Skeletal muscle tissue (tissue), 4 donors: ENCODE data around the gene LRP11. TPM values are rescaled to one million over a fixed set of nuclear protein-coding genes. Genes with fewer than 3 reads are reported as not detected.
"Not testable (repeated sequence)": the region's sequence is repeated elsewhere in the genome, so short reads cannot be mapped to it uniquely, and the experiment has no call there.

Experiments used
- H3K27ac ChIP-seq: one replicate; pipeline ENCODE4 v1.7.0; 2013; ENCODE audit warnings: mild to moderate bottlenecking, low read depth, low read length, inconsistent platforms
- H3K27me3 ChIP-seq, 3 donors: one replicate each; pipeline ENCODE4 v1.7.0; 2013; ENCODE audit warnings: low read length in 3 of 3; ENCODE audit not compliant: control insufficient read depth in 3 of 3, insufficient read depth in 3 of 3
- H3K36me3 ChIP-seq, 3 donors: one replicate each; pipeline ENCODE4 v1.7.0; 2013; ENCODE audit warnings: low read length in 3 of 3; ENCODE audit not compliant: control insufficient read depth in 3 of 3, insufficient read depth in 3 of 3
- H3K4me1 ChIP-seq, 3 donors: one replicate each; pipeline ENCODE4 v1.7.0; 2013; ENCODE audit warnings: low read length in 3 of 3, mild to moderate bottlenecking in 3 of 3; ENCODE audit not compliant: control insufficient read depth in 3 of 3, insufficient read depth in 3 of 3
- H3K4me3 ChIP-seq, 3 donors: one replicate each; pipeline ENCODE4 v1.7.0; 2013; ENCODE audit warnings: low read length in 3 of 3
- H3K9ac ChIP-seq, 3 donors: one replicate each; pipeline ENCODE4 v1.7.0; 2013; ENCODE audit warnings: low read length in 3 of 3, mild to moderate bottlenecking in 3 of 3, moderate library complexity in 2 of 3, low read depth in 1 of 3
- H3K9me3 ChIP-seq, 3 donors: one replicate each; pipeline ENCODE4 v1.7.0; 2013; ENCODE audit warnings: low read length in 3 of 3; ENCODE audit not compliant: control insufficient read depth in 3 of 3
- total RNA-seq: library from RNA; depleted of rRNA; stranded (reverse); fragments of >200 nt; gene quantifications from one replicate; pipeline ENCODE4 v1.2.3, GENCODE V29; 2014
- donor health status: Osteomylitis.

Gene LRP11, protein sequence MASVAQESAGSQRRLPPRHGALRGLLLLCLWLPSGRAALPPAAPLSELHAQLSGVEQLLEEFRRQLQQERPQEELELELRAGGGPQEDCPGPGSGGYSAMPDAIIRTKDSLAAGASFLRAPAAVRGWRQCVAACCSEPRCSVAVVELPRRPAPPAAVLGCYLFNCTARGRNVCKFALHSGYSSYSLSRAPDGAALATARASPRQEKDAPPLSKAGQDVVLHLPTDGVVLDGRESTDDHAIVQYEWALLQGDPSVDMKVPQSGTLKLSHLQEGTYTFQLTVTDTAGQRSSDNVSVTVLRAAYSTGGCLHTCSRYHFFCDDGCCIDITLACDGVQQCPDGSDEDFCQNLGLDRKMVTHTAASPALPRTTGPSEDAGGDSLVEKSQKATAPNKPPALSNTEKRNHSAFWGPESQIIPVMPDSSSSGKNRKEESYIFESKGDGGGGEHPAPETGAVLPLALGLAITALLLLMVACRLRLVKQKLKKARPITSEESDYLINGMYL
- 15.7 TPM for total RNA-seq

- peak within 1 kb of the TSS; percentile 74 to 83 (median 76) for H3K4me3 ChIP-seq
- H3K9me3 ChIP-seq = no peaks in the 10 kb centered on the region
- peak within 1 kb of the TSS; percentile 71 to 87 (median 77) for H3K9ac ChIP-seq
- peak within 1 kb of the TSS; percentile 77 for H3K27ac ChIP-seq
- H3K27me3 ChIP-seq = no peaks in the 10 kb centered on the region
- H3K36me3 ChIP-seq = peaks cover 0 to 3% (median 0%) of the 10 kb centered on the region in 3 donors
- peaks cover 21 to 26% (median 26%) of the 10 kb centered on the region in 3 donors for H3K4me1 ChIP-seq
These were observed at the start of gene LRP11 for GRCh38 chr6:149863698-149864577. Gene LRP11, minus strand, starts transcription at chr6:149864359. Its CDS starts 339 bp downstream, at chr6:149864020.

GRCh38 chr6:149913540-149914240 is 49.5 kb upstream of the LRP11 start:
- H3K27ac ChIP-seq = no peak overlapping the region
- no peak overlapping the region for H3K9ac ChIP-seq
- H3K9me3 ChIP-seq = no peaks in the 10 kb centered on the region
- peaks cover 0 to 2% (median 0%) of the 10 kb centered on the region in 3 donors for H3K27me3 ChIP-seq
- no peaks in the 10 kb centered on the region for H3K36me3 ChIP-seq
- H3K4me3 ChIP-seq = no peak overlapping the region
- H3K4me1 ChIP-seq = no peaks in the 10 kb centered on the region

- H3K36me3 ChIP-seq = no peaks in the 10 kb centered on the region
- H3K27ac ChIP-seq = no peak overlapping the region
- no peak overlapping the region for H3K9ac ChIP-seq
- H3K9me3 ChIP-seq = no peaks in the 10 kb centered on the region
- H3K4me3 ChIP-seq = no peak overlapping the region
- H3K4me1 ChIP-seq = no peaks in the 10 kb centered on the region
- H3K27me3 ChIP-seq = peaks cover 0 to 2% (median 0%) of the 10 kb centered on the region in 3 donors
These were observed 48.9 kb upstream of the LRP11 start for GRCh38 chr6:149913085-149913484.

DNA sequence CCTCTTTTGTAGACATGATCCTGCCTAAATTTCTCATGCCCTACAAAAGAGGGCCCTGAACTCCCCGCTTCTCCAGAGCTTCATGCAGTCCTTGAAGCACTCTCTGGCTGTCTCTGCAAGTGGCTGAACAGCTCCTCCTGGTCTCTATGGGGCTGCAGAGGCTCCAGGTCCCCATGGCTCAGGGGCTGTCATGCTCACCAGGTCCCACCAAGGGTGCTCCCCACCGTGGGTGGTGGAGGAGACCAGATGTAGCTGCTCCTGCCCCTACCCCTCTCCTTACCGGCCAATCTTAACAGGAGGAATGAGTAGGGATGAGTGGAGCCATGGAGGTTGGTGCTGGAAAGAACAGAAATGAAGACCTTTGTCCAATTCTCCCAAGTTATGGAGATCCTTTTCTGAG is 48.5 kb upstream of the LRP11 start:
- not testable (repeated sequence) for H3K9me3 ChIP-seq, H3K36me3 ChIP-seq, H3K9ac ChIP-seq, H3K27ac ChIP-seq, H3K27me3 ChIP-seq, H3K4me3 ChIP-seq, H3K4me1 ChIP-seq

DNA sequence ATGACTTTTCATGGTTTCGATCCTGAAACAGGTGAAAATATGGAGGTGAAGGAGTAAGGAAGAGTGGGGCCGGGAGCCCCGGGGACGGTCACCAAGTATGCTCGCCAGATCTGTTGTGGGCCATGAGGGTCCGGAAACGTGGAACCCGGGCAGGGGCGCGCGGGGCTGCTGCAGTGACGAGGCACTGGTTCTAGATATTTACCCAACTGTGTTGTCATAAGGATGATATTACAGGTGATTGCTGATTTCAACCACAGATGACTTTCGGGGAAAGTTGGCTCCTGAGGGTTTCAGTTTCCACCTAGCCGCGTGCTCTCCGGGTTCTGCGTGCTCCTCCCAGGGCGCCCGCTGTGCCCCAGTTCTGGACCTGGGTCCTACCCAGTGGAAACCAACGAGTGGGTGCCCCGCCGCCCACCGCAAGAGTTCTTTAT is 46.6 kb upstream of the LRP11 start:
- Histone ChIP-seq H3K4me1 (peaks cover 0 to 4% (median 4%) of the 10 kb centered on the region in 3 donors), H3K9me3 (no peaks in the 10 kb centered on the region), H3K27ac (no peak overlapping the region), H3K27me3 (peaks cover 0 to 2% (median 0%) of the 10 kb centered on the region in 3 donors), H3K4me3 (no peak overlapping the region), H3K9ac (no peak overlapping the region), H3K36me3 (no peaks in the 10 kb centered on the region)

DNA sequence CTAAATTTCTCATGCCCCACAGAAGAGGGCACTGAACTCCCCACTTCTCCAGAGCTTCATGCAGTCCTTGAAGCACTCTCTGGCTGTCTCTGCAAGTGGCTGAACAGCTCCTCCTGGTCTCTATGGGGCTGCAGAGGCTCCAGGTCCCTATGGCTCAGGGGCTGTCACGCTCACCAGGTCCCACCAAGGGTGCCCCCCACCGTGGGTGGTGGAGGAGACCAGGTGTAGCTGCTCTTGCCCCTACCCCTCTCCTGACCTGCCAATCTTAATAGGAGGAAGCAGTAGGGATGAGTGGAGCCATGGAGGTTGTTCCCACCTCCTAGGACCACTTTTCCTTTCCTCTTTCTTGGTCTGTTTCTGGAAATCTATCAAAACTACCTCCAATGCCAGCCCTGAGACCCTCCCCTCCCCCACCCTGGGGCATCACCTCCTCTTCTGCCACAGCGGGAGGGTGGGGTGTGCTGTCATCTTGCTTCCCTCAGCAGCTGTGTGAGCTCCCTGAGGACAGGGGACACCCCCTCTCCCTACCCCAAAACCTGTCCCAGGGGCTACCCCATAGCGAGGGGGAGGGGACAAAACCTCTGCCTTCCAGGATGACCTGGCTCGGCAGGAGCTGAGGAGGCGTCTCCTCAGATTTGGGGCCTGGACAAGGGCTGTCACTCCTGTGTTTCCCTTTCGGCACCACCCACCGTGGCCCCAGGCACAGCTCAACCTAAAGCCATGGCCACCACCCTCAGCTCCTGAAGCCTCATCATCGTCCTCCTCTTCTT is 45.7 kb upstream of the LRP11 start:
- H3K36me3 ChIP-seq = no peaks in the 10 kb centered on the region
- no peak overlapping the region for H3K4me3 ChIP-seq
- peaks cover 0 to 2% (median 0%) of the 10 kb centered on the region in 3 donors for H3K27me3 ChIP-seq
- no peaks in the 10 kb centered on the region for H3K9me3 ChIP-seq
- H3K4me1 ChIP-seq = peaks cover 0 to 12% (median 10%) of the 10 kb centered on the region in 3 donors
- H3K27ac ChIP-seq = no peak overlapping the region
- H3K9ac ChIP-seq = no peak overlapping the region

GRCh38 chr6:149908480-149908879 is 44.3 kb upstream of the LRP11 start:
- peaks cover 0 to 20% (median 12%) of the 10 kb centered on the region in 3 donors for H3K4me1 ChIP-seq
- H3K9me3 ChIP-seq, H3K9ac ChIP-seq, H3K27me3 ChIP-seq, H3K4me3 ChIP-seq, H3K36me3 ChIP-seq, H3K27ac ChIP-seq: not testable (repeated sequence)

DNA sequence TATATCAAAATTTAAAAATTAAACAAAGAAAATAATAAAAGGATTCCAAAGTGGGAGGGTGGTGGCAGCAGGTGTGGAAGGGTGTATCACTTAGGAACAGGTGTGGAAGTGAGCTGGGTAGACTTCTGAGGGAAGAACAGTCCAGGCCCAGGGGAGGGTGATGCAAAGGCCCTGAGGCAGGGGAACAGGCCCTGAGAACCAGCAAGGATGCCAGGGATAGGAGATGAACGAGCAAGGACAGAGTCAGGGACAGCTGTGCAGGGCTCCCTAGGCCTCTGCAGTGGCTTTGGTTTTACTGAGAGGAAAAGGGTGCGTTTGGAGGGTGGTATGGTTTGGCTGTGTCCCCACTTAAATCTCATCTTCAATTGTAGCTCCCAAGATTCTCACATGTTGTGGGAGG is 43.2 kb upstream of the LRP11 start:
- no peak overlapping the region for H3K9ac ChIP-seq
- H3K36me3 ChIP-seq = no peaks in the 10 kb centered on the region
- no peak overlapping the region for H3K4me3 ChIP-seq
- no peaks in the 10 kb centered on the region for H3K9me3 ChIP-seq
- H3K27me3 ChIP-seq = peaks cover 0 to 2% (median 0%) of the 10 kb centered on the region in 3 donors
- peaks cover 0 to 20% (median 12%) of the 10 kb centered on the region in 3 donors for H3K4me1 ChIP-seq
- no peak overlapping the region for H3K27ac ChIP-seq

DNA sequence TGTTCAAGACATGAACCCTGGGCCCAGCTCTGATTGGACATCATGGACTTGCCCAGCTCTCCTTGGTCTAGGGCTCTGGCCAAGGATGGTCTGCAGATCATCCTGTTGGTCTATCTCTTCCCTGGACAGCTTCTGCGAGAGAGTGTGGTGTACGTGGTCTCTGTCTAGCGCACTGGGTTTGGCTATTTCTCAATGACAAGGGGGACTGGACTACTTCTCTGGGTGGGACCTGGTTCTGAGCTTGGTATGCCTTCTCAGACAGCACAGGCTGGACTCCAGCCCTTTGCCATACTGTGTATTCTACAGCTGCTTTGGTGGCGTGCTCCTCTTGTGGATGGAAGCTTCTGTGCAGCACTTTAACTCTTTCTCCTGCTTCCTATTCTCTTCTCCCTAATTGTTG is 42.2 kb upstream of the LRP11 start:
- Histone ChIP-seq H3K4me1 (peaks cover 0 to 20% (median 12%) of the 10 kb centered on the region in 3 donors), H3K4me3 (no peak overlapping the region)

More for the DNA sequence above, 42.2 kb upstream of the LRP11 start:
- no peak overlapping the region for H3K9ac ChIP-seq
- H3K27me3 ChIP-seq = peaks cover 0 to 1% (median 0%) of the 10 kb centered on the region in 3 donors
- no peaks in the 10 kb centered on the region for H3K9me3 ChIP-seq
- no peaks in the 10 kb centered on the region for H3K36me3 ChIP-seq
- H3K27ac ChIP-seq = no peak overlapping the region
